NCI-H345 treated with DMSO at 0.1 percent for 48 hours (cell line): ENCODE data around the gene MKRN2.
A peak's percentile ranks its signal among the peaks of the same experiment; 100 is the strongest.
"Not testable (repeated sequence)": the region's sequence is repeated elsewhere in the genome, so short reads cannot be mapped to it uniquely, and the experiment has no call there.

ENCODE experiments used
- DNase-seq: peaks from one replicate; lab custom pipeline; 2025; ENCODE audit not compliant: unreplicated experiment; lab: John Stamatoyannopoulos, UW

Gene MKRN2

GRCh38 chr3:12556690-12557472, at the start of gene MKRN2:
MKRN2 (plus strand) TSS chr3:12557087; CDS start chr3:12557151, 64 bp downstream.
- peak; percentile 58 for DNase-seq

- DNase-seq, result no peak
Measured at GRCh38 chr3:12507591-12508281, 49.2 kb upstream of the MKRN2 start.

- DNase-seq, result no peak
Measured at GRCh38 chr3:12508291-12508700, 48.6 kb upstream of the MKRN2 start.

- no peak for DNase-seq
Measured at GRCh38 chr3:12509466-12509865, 47.4 kb upstream of the MKRN2 start.

- DNase-seq, result no peak
Measured at GRCh38 chr3:12512534-12513118, 44.3 kb upstream of the MKRN2 start.

- no peak for DNase-seq
Measured at GRCh38 chr3:12513694-12514446, 43.0 kb upstream of the MKRN2 start.

GRCh38 chr3:12515631-12516030, 41.3 kb upstream of the MKRN2 start:
- no peak for DNase-seq

GRCh38 chr3:12516873-12517272, 40.0 kb upstream of the MKRN2 start:
- no peak for DNase-seq

- no peak for DNase-seq
Measured at GRCh38 chr3:12518261-12519028, 38.4 kb upstream of the MKRN2 start.

- DNase-seq, result no peak
Measured at GRCh38 chr3:12521010-12521409, 35.9 kb upstream of the MKRN2 start.

- no peak for DNase-seq
Measured at GRCh38 chr3:12522721-12523120, 34.2 kb upstream of the MKRN2 start.

GRCh38 chr3:12527757-12528143, 29.1 kb upstream of the MKRN2 start:
- DNase-seq, result no peak

- DNase-seq, result no peak
Measured at GRCh38 chr3:12532182-12532581, 24.7 kb upstream of the MKRN2 start.

- DNase-seq, result no peak
Measured at GRCh38 chr3:12536423-12536822, 20.5 kb upstream of the MKRN2 start.

GRCh38 chr3:12541625-12542024, 15.3 kb upstream of the MKRN2 start:
- DNase-seq, result no peak

GRCh38 chr3:12543497-12543896, 13.4 kb upstream of the MKRN2 start:
- not testable (repeated sequence) for DNase-seq

GRCh38 chr3:12544652-12545472, 12.0 kb upstream of the MKRN2 start:
- DNase-seq, result no peak

GRCh38 chr3:12545473-12545791, 11.5 kb upstream of the MKRN2 start, which contains the start of gene MKRN2OS:
MKRN2OS (minus strand) TSS chr3:12545499; CDS start chr3:12545464, 35 bp downstream.
- DNase-seq, result no peak

GRCh38 chr3:12549971-12550760, 6.7 kb upstream of the MKRN2 start:
- no peak for DNase-seq
